NOMO-1 treated with dmso at 0.1 percent for 144 hours (cell line): Measurements from ENCODE around the gene MRAS.
A peak's percentile ranks its signal among the peaks of the same experiment; 100 is the strongest.

Experiments used
- DNase-seq: peaks from one replicate; lab custom pipeline; 2025; ENCODE audit not compliant: unreplicated experiment; lab: John Stamatoyannopoulos, UW

Gene MRAS

DNA sequence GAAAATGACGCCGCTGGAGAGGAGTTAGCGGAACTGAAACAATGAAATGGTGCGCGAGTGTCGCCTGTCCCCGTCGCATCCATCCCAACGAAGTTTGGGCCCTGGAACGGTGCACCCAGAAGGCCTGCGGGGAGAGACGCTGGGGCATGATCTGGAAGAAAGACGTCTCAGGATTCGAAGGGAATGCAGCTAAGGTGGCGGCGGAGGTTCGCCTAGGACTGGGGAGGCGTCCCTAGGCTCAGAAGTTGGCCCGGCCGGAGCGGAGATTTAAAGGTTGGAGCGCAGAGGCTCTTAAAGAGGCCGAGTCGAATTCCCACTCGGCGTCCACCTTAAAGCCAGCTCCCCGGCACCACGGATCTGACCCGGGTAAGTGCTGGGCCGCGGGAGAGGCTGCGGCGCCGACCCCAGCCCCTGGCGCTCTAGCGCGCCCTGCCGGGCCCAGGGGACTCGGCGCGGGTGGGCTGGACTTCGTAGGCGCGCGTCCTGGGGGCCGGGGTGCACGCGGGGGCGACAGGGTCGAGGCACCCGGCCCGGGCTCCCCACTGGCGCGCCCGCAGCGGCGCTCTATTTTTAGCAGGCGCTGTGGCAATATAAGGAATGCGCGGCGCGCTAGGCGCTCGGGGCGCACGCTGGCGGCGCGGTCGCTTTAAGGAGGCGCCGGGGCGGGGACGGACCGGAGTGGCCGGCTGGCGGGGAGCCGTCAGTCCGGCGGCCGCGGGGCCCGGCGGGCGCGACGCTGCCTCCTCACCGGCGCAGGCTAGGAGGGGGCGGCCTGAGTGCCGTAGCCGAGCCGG lies at the start of gene MRAS:
MRAS (plus strand) TSS at position 620 of the 794 bp plus-strand sequence. CDS start 24,305 bp downstream, outside the sequence.
- peak; percentile 78 for DNase-seq

DNA sequence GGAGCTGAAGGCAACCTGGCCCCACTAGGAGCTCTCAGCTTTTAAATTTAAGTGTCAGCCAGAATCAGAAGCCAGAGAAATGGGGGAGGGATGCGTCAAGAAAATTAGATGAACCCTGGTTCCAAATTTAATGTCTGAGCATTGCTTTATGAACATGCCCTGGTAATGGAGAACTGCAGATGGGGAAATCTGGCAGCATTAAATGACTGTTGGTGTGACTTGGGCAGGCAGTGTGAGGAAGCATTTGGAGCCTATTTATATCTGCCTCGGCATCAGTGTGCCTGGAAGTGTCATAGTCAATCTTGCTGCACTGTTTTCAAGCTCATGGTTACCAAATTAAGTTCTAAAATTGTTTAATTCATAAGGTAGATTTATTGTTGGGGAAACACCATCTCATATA lies 47.7 kb upstream of the MRAS start:
- DNase-seq = no peak

DNA sequence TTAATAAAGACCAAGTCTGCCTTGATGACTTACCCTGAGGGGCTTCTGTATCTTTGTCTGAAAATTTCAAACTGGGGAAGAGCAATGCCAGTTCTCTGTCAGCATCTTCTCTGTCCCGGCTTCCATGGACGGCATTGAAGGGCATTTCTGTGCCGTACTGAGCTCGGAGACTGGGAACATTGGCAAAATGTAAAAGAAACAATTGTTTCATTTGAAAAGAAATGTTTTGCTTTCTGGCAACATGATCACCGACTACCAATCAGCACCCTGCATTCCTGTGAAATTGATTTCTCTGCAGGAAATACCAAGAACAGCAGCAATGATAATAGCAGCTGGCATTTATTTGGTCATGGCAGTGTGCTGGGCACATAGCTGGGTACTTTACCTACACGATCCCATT lies 44.9 kb upstream of the MRAS start:
- no peak for DNase-seq

GRCh38 chr3:138307899-138308298 lies 40.5 kb upstream of the MRAS start:
- no peak for DNase-seq

DNA sequence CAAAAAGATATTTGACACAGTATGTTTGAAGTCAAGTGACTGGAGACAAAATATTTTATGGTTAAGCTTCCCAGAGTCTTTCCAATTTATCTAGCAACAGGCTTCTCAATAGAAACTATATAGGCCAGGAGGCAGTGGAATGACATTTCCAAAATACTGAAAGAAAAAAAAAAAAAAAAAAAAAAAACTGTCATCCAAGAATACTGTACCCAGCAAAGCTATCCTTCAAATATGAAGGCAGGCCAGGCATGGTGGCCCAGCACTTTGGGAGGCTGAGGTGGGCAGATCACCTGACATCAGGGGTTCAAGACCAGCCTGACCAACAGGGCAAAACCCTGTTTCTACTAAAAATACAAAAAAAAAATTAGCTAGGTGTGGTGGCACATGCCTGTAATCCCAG lies 39.6 kb upstream of the MRAS start:
- no peak for DNase-seq

DNA sequence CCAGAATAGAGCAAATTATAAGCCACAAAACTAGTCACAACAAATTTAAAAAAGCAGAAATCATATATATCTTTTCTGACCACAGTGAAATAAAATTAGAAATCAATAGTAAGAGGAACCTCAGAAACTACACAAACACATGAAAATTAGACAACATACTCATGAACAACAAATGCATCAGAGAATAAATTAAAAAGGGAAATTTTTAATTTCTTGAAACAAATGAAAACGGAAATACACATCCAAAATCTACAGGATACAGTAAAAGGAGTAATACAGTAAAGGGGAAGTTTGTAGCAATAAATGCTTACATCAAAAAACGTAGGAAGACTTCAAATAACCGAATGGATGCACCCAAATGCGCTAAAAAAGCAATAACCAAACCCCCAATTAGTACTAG lies 37.9 kb upstream of the MRAS start:
- no peak for DNase-seq

DNA sequence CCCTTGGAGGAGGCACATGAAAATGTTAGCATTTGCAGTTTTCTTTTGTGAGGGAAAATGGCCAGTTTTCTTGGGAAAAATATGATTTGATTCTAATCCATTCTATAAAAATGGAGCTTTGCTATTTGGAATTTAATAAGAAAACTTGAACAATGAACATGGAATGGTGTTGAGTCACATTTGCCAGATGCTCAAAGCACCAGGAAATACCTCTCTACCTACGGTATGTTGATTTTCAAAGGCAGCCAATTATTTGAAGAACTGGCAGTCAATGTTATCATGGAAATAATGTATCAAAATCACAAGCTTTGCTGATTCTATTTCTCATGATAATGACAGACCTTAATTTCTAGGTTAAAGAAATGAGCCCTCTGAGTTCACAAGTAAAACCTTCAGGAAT lies 33.6 kb upstream of the MRAS start:
- no peak for DNase-seq

- no peak for DNase-seq
Observed at GRCh38 chr3:138317687-138318086, 30.7 kb upstream of the MRAS start.

GRCh38 chr3:138323971-138324370 lies 24.4 kb upstream of the MRAS start:
- DNase-seq = no peak

- no peak for DNase-seq
Observed at GRCh38 chr3:138325990-138326389, 22.4 kb upstream of the MRAS start.

DNA sequence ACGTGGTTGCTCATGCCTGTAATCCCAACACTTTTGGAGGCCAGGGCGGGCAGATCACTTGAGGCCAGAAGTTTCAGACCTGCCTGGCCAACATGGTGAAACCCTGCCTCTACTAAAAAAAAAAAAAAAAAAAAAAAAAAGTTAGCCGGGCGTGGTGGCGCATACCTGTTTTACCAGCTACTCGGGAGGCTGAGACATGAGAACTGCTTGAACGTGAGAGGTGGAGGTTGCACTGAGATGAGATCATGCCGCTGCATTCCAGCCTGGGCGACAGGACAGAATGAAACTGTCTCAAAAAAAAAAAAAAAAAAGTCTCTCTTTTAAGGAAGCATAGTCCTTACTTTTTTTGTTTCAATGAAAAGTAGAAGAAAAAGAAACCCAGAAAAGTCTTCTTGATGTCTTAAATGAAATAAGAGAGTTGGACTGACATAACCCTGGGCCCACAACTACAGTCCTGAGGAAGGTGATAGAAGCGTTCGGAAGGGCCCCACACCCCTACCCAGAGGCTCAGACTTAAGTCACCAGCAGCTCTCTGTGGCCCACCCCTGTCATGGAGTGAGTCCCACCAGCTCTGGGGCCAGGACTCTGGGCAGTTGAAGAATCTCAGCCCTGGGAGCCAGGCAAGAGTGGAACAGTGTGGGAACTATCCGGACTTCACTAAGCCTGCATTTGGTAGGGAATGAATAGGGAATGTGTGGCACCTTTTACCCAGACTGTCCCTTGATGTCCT lies 21.3 kb upstream of the MRAS start:
- no peak for DNase-seq

GRCh38 chr3:138327831-138328230 lies 20.5 kb upstream of the MRAS start:
- no peak for DNase-seq

DNA sequence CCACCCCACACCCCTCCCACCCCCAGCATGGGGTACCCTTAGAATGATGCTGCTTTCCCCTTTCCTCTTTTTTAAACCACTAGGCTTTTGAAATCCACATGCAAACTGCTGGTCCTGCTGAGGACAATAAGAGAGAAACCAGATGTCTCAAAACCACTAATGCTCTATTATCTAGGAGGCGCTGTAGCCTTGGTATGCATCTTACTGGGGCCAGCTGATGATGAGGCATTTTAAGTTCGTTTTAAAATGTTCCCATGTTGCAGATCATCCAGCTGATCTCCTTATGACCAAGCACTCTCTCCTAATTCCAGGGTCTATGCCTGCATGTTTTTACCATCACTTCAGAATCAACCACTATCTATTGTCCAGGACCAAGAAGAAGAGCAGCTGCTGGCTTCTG lies 20.0 kb upstream of the MRAS start:
- DNase-seq = no peak

GRCh38 chr3:138329127-138329983 lies 19.0 kb upstream of the MRAS start, which contains the start of gene NME9:
TSS of gene NME9 (minus strand) at chr3:138329851. CDS start at chr3:138329335, 516 bp downstream.
- DNase-seq = peak; percentile 77

DNA sequence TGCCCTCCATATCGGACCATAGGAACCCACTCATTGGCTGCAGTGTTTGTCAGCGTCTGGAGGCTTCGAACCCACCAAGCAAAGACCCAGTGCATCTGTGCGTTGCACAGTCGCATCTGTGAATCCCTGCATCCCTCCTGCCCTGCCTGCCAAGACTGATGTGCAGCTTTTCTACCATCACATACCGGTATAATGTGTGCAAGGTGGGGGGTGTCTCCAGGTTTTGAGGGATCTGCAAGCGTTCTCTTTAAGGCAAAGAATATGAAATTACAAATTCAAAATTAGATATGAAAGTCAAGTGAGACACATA lies 18.4 kb upstream of the MRAS start:
- DNase-seq = no peak

DNA sequence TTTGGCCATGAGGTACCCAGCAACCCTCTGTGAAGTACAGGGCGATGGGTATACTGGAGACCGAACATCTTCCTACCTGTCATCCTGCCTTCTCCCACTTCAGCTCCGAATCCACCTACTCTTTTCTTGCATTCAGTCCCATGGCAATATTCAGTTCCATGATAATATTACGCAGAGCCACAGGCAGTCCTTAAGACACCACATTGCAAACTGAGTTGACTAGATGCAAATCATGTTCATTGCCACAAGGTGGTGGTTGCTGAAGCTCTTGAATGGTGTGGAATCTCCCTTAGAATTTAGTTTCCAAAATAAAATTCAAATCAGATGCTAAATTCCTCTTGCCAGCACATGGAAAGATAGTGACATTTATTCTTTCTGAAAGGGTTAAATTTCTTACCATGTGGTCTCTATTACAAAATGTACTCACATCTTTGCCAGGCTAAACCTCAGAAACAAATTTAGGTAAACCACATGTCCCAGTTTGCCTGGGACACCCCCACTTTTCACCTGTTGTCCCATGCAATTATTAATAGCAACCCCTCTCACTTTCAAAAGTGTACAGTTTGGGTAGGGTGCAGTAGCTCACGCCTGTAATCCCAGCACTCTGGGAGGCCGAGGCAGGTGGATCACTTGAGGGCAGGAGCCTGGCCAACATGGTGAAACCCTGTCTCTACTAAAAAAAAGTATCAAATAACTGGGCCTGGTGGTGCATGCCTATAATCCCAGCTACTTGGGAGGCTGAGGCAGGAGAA lies 17.1 kb upstream of the MRAS start:
- no peak for DNase-seq

- no peak for DNase-seq
Observed at GRCh38 chr3:138332472-138333073, 15.8 kb upstream of the MRAS start.

DNA sequence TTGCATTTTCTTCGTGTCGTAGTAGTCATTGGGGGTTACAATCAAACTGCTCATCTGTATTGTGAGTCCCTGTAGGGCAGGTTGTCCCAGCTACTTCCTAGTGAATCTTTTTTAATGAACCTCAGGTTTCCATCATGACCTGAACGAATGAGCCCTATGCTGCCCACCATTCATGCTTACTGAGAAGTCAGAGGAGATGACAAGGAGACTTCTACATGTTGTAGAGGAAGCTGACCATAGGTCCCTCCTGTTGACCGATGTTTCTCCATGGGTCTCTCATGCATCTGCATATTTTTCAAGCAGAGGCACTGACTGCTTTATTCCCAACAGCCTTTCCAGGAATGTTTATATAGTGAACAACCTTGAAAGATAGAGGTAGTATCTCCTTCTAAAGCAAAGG lies 13.8 kb upstream of the MRAS start:
- DNase-seq = no peak

- DNase-seq = no peak
Observed at GRCh38 chr3:138336454-138336999, 11.9 kb upstream of the MRAS start.

- DNase-seq = no peak
Observed at GRCh38 chr3:138338244-138338643, 10.1 kb upstream of the MRAS start.
